Osteocyte (in vitro differentiated cells): ENCODE results near the gene ZFHX3. TPM values are rescaled to one million over a fixed set of nuclear protein-coding genes. Genes with fewer than 3 reads are reported as not detected.

Experiments
- DNase-seq: peaks from one replicate; pipeline ENCODE4 v3.0.0; 2021; ENCODE audit warnings: mixed read lengths; ENCODE audit not compliant: unreplicated experiment; ENCODE audit errors: extremely low spot score
- H3K27ac Mint-ChIP-seq: one replicate; pipeline ENCODE4 v1.8.0; 2021; ENCODE audit warnings: mild to moderate bottlenecking, mixed read lengths; ENCODE audit not compliant: unreplicated experiment
- H3K27me3 Mint-ChIP-seq: one replicate; pipeline ENCODE4 v1.8.0; 2021; ENCODE audit warnings: mixed read lengths; ENCODE audit not compliant: unreplicated experiment
- H3K36me3 Mint-ChIP-seq: one replicate; pipeline ENCODE4 v1.8.0; 2021; ENCODE audit warnings: mixed read lengths; ENCODE audit not compliant: unreplicated experiment
- H3K4me1 Mint-ChIP-seq: one replicate; pipeline ENCODE4 v1.8.0; 2021; ENCODE audit warnings: mixed read lengths; ENCODE audit not compliant: unreplicated experiment
- H3K4me3 Mint-ChIP-seq: one replicate; pipeline ENCODE4 v1.8.0; 2021; ENCODE audit warnings: mild to moderate bottlenecking, moderate library complexity, mixed read lengths; ENCODE audit not compliant: unreplicated experiment
- H3K9me3 Mint-ChIP-seq: one replicate; pipeline ENCODE4 v1.8.0; 2021; ENCODE audit warnings: mixed read lengths; ENCODE audit not compliant: unreplicated experiment
- CTCF ChIP-seq: fragments of 200-600 bp; sonication (generic); IDR thresholded peaks from 2 replicates; pipeline ENCODE4 v1.5.0; 2021; ENCODE audit warnings: antibody characterized with exemption, mild to moderate bottlenecking, moderate library complexity
- total RNA-seq: library from RNA; stranded (reverse); gene quantifications from 2 replicates; pipeline ENCODE4 v1.2.1, GENCODE V29; 2021

ZFHX3 gene
- total RNA-seq, 1 donor from 2014 or later, result 89.1 TPM

- Mint-ChIP-seq H3K4me3 (peak overlapping the region; percentile 29), H3K4me1 (peaks cover 90% of the 10 kb centered on the region), H3K36me3 (no peaks in the 10 kb centered on the region), H3K27me3 (no peaks in the 10 kb centered on the region), H3K27ac (peak overlapping the region; percentile 99), H3K9me3 (no peaks in the 10 kb centered on the region)
- DNase-seq, result no peak
- no peak for TF ChIP-seq CTCF
Observed at GRCh38 chr16:73066927-73067670, 19.2 kb upstream of the ZFHX3 start.

DNA sequence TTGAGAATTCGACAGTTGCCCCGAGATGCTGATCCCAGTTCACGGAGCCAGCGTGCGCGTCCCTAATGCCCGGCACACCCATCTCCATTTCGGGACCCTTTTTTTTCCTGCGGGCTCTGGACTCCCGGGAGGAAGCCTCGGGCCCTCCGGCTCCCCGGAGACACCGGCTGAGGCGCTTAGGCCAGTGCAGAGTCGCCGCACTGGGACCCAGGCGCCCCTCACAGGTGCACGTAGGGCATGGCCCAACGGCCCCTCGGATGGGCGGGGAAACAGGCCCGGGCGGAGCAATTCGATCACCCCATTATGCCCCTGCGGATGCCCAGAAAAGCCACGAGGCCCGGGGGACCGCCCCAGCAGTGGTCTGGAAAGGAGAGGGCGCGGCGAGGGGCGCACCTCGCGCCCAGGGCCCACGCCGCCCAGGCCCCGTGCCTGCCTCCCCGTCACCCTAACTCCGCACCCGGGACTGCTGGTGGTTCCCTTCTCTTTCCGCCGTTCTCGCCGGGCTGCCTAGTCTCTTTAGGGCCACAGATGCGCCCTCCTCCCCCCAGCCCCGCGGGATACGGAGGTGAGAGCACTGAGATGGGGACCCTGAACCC is 18.5 kb upstream of the ZFHX3 start:
- Mint-ChIP-seq H3K36me3 (no peaks in the 10 kb centered on the region), H3K27ac (peak overlapping the region; percentile 99), H3K9me3 (no peaks in the 10 kb centered on the region), H3K4me1 (peaks cover 91% of the 10 kb centered on the region), H3K4me3 (peak overlapping the region; percentile 88), H3K27me3 (no peaks in the 10 kb centered on the region)
- DNase-seq, result no peak
- no peak for TF ChIP-seq CTCF

DNA sequence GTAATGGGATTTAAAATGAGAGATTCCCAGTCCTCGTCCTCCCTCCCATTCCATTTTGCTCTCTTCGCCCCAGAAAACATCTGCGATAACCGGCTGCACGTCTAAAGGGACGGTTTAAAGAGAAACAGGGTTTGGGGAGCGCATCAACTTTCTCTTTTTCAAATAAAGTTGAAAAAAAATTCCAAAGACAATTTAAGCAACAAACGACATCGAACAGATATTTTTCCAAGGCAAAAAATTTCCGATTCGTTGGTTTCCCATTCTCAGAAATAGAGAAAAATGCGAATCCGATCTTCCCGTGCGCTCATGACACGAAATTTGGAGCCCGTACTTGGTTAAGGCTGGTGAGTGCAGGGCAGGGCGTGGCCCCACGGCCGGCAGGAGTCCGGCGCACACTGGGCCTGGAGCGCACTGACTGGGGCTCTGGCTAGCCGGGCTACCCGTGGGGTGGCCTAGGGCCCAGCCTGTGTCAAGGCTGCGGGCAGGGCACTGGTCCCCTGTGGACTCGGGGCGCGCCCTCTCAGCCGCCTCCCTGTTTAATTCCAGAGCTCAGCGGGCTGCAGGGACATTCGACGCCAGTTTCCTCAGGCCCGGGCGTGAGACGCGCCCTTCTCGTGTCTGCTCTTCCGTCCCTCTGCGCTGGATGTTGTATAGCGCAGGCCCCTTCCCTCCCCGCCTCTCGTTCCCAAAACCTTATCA is 17.9 kb upstream of the ZFHX3 start:
- no peak for TF ChIP-seq CTCF
- DNase-seq, result peak; percentile 86
- Mint-ChIP-seq H3K9me3 (no peaks in the 10 kb centered on the region), H3K36me3 (no peaks in the 10 kb centered on the region), H3K4me1 (peaks cover 92% of the 10 kb centered on the region), H3K27me3 (no peaks in the 10 kb centered on the region), H3K4me3 (peak overlapping the region; percentile 88), H3K27ac (peak overlapping the region; percentile 97)

DNA sequence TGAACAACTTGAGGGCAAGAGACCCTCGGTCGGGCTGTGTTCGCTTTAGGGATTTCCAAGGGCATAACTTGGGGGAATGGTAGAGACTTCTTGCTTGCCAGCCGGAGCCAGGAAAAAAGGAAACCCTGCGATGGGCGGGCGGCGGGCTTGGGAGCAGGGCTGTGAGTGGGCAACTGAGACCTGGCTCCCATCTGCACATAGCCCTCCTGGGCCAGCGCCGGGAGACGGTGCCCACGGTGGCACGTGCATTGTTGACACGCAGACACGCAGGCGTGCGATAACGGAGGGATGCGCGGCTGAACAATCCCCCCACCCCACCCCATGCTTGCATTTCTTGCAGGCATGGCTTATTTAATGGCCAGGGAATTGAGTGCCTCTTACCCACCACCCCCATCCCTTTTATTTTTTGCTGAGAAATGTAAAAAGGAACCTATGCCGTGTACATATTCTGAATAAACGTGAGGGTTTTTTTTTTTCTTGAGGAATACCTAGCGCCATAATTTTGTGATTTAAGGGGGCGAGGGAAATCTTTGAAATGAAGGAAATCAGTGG is 17.1 kb upstream of the ZFHX3 start:
- Mint-ChIP-seq H3K4me3 (peak overlapping the region; percentile 88), H3K27ac (peak overlapping the region; percentile 97), H3K27me3 (no peaks in the 10 kb centered on the region), H3K36me3 (no peaks in the 10 kb centered on the region), H3K4me1 (peaks cover 91% of the 10 kb centered on the region), H3K9me3 (no peaks in the 10 kb centered on the region)
- DNase-seq, result no peak
- no peak for TF ChIP-seq CTCF
